Measurements from ENCODE around the gene KLHL11.
A peak's percentile ranks its signal among the peaks of the same experiment; 100 is the strongest.

KLHL11 gene

GRCh38 chr17:41864836-41865595, at the start of gene KLHL11:
Gene KLHL11 (minus strand): TSS chr17:41865423. CDS start chr17:41865370, 53 bp downstream.
- peak; percentile 89 for DNase-seq

GRCh38 chr17:41915020-41915419, 49.8 kb upstream of the KLHL11 start:
- DNase-seq = no peak

- DNase-seq = no peak
These were observed 49.1 kb upstream of the KLHL11 start for GRCh38 chr17:41914358-41914766.

GRCh38 chr17:41913798-41914197, 48.6 kb upstream of the KLHL11 start:
- no peak for DNase-seq

- no peak for DNase-seq
These were observed 47.7 kb upstream of the KLHL11 start for GRCh38 chr17:41912925-41913324.

GRCh38 chr17:41910701-41911391, 45.6 kb upstream of the KLHL11 start:
- peak; percentile 98 for DNase-seq

- DNase-seq = no peak
These were observed 43.9 kb upstream of the KLHL11 start for GRCh38 chr17:41909088-41909487.

GRCh38 chr17:41907633-41908539, 42.7 kb upstream of the KLHL11 start:
- DNase-seq = peak; percentile 61

GRCh38 chr17:41907185-41907556, 41.9 kb upstream of the KLHL11 start:
- DNase-seq = peak; percentile 70

- DNase-seq = no peak
These were observed 41.4 kb upstream of the KLHL11 start for GRCh38 chr17:41906465-41907184.

GRCh38 chr17:41905172-41905571, 39.9 kb upstream of the KLHL11 start:
- DNase-seq = no peak

GRCh38 chr17:41904242-41904841, 39.1 kb upstream of the KLHL11 start:
- no peak for DNase-seq

GRCh38 chr17:41901646-41902045, 36.4 kb upstream of the KLHL11 start:
- DNase-seq = no peak

- DNase-seq = no peak
These were observed 31.5 kb upstream of the KLHL11 start for GRCh38 chr17:41896726-41897125.

- DNase-seq = no peak
These were observed 30.4 kb upstream of the KLHL11 start for GRCh38 chr17:41895617-41896016.

- DNase-seq = peak; percentile 79
These were observed 29.6 kb upstream of the KLHL11 start for GRCh38 chr17:41894791-41895331.

- no peak for DNase-seq
These were observed 28.2 kb upstream of the KLHL11 start for GRCh38 chr17:41893384-41893783.

GRCh38 chr17:41892021-41892376, 26.8 kb upstream of the KLHL11 start:
- DNase-seq = no peak

- DNase-seq = no peak
These were observed 26.2 kb upstream of the KLHL11 start for GRCh38 chr17:41891135-41892020.

- DNase-seq = no peak
These were observed 23.2 kb upstream of the KLHL11 start for GRCh38 chr17:41888332-41888965.

Data from HCEC 1CT (cell line).